ENCODE measurements around the gene MLLT10.

MLLT10 gene

GRCh38 chr10:21776883-21777282 is 242.9 kb downstream of the MLLT10 start:
- DNase-seq (ENCODE audit: low read depth, low spot score): no peak

- DNase-seq (ENCODE audit: low read depth, low spot score): no peak
Observed at GRCh38 chr10:21791276-21791675, 257.2 kb downstream of the MLLT10 start.

All from iPS DF 19.7 (cell line).